Muscle layer of duodenum (tissue), 2 donors: ENCODE measurements around the gene CIITA.
A peak's percentile ranks its signal among the peaks of the same experiment; 100 is the strongest.

Source experiments
- H3K27ac ChIP-seq: one replicate; pipeline ENCODE4 v1.7.0; 2013; ENCODE audit warnings: mild to moderate bottlenecking, low read length
- H3K27me3 ChIP-seq: one replicate; pipeline ENCODE4 v1.7.0; 2013; ENCODE audit warnings: low read depth, mild to moderate bottlenecking, control low read depth, low read length
- H3K36me3 ChIP-seq, 2 donors: one replicate each; pipeline ENCODE4 v1.7.0; 2013; ENCODE audit warnings: low read length in 2 of 2, control low read depth in 1 of 2, mild to moderate bottlenecking in 1 of 2; ENCODE audit not compliant: insufficient read depth in 2 of 2, control insufficient read depth in 1 of 2
- H3K4me1 ChIP-seq, 2 donors: one replicate each; pipeline ENCODE4 v1.7.0; 2013; ENCODE audit warnings: low read length in 2 of 2, mild to moderate bottlenecking in 2 of 2, control low read depth in 1 of 2, moderate library complexity in 1 of 2; ENCODE audit not compliant: insufficient read depth in 2 of 2, control insufficient read depth in 1 of 2
- H3K4me3 ChIP-seq, 2 donors: one replicate each; pipeline ENCODE4 v1.7.0; 2013; ENCODE audit warnings: low read length in 2 of 2, low read depth in 1 of 2, mild to moderate bottlenecking in 1 of 2
- H3K9me3 ChIP-seq, 2 donors: one replicate each; pipeline ENCODE4 v1.7.0; 2013; ENCODE audit warnings: low read length in 2 of 2, control low read depth in 1 of 2, mild to moderate bottlenecking in 1 of 2; ENCODE audit not compliant: control insufficient read depth in 1 of 2
- donor health status: healthy.

Gene CIITA

DNA sequence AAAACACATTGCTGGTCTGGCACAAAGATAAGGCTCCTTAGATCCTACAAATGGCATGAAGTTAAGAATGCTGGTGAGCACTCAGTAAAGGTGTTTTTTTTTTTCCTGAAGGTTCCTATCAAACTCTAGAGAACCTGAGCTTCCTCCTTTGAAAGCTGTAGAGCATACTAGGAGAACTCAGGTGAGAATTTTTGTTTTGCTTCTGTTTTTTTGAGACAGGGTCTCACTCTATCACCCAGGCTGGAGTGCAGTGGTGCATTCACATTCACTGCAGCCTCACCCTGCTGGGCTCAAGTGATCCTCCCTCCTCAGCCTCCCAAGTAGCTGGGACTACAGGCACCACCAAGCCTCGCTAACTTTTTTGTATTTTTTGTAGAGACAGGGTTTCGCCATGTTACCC, 21.0 kb upstream of the CIITA start:
- H3K27me3 ChIP-seq = no peaks in the 10 kb centered on the region

DNA sequence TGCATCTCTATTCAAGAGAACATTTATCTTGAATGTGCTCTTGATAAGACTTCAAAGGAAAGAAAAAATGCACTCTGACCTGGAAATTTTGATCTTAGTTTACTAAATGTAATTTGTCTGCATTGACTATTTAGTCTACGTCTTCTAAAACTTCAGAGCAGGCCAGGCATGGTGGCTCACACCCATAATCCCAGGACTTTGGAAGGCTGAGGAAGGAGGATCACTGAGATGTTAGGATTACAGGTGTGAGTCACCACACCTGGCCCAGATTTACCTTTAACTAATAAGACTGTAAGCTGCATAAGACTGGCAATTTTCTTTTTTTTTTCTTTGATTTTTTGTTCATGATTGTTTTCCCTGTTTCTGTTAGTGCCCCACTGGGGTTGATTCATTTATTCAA, 18.8 kb upstream of the CIITA start:
- Histone ChIP-seq H3K27me3 (no peaks in the 10 kb centered on the region), H3K27ac (no peak overlapping the region), H3K36me3 (no peaks in the 10 kb centered on the region), H3K4me3 (no peak overlapping the region), H3K9me3 (no peaks in the 10 kb centered on the region), H3K4me1 (no peaks in the 10 kb centered on the region)

More for the DNA sequence above, 21.0 kb upstream of the CIITA start:
- Histone ChIP-seq H3K4me3 (no peak overlapping the region), H3K36me3 (no peaks in the 10 kb centered on the region), H3K27ac (no peak overlapping the region), H3K9me3 (no peaks in the 10 kb centered on the region), H3K4me1 (peaks cover 0 to 6% of the 10 kb centered on the region in 2 donors)

DNA sequence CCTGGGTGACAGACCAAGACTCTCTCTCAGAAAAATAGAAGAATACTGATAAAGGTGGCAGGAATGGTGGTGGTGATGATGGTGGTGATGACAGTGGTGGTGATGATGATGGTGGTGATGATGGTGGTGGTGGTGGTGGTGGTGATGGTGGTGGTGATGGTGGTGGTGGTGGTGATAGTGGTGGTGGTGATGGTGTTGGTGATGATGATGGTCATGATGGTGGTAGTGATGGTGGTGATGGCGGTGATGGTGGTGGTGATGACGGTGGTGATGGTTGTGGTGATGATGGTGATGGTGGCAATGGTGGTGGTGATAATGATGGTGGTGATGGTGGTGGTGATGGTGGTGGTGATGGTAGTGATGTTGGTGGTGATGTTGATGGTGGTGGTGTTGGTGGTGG, 18.0 kb upstream of the CIITA start:
- no peaks in the 10 kb centered on the region for H3K27me3 ChIP-seq
- H3K27ac ChIP-seq = no peak overlapping the region
- H3K4me1 ChIP-seq = no peaks in the 10 kb centered on the region
- no peaks in the 10 kb centered on the region for H3K36me3 ChIP-seq
- no peaks in the 10 kb centered on the region for H3K9me3 ChIP-seq
- no peak overlapping the region for H3K4me3 ChIP-seq

DNA sequence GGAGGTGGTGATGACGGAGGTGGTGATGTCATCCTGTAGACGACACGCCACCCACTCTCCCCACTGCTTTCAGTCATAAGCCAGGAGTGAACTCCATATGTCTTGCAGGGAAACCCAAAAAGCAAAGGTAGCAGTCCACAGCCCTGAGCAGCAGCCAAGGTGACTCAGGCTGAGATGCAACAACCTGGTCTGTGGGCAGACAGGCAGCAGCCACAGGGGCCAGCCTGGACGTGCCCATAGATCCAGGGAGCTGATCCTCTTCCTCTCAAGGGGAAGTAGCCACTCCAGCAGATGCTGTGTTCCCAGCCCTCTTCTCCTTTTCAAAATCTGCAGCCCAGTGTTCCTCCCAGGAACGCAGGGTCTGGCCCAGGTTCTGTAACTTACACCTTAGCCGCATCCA, 17.3 kb upstream of the CIITA start:
- H3K4me1 ChIP-seq = no peaks in the 10 kb centered on the region
- H3K4me3 ChIP-seq = no peak overlapping the region
- no peaks in the 10 kb centered on the region for H3K27me3 ChIP-seq
- H3K36me3 ChIP-seq = no peaks in the 10 kb centered on the region
- H3K27ac ChIP-seq = no peak overlapping the region
- no peaks in the 10 kb centered on the region for H3K9me3 ChIP-seq

DNA sequence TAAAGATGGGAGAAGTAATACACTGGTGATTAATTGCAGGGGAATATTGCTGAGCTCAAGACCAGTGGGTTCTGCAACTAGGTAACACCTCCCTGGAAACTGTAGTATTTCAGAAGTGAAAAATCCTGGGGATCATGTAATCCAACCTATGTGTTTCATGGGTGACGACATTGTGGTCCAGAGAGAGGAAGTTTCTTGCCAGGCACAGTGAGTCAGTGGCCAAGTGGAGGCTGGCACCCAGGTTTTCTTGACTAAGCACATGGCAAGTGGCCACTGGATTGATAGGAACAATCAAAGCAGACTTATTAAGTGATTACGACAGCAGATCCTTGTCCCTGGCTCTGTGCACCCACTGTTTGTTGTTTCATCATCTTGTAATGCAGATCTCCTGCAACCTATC, 14.6 kb upstream of the CIITA start:
- H3K27me3 ChIP-seq = no peaks in the 10 kb centered on the region
- H3K27ac ChIP-seq = no peak overlapping the region
- no peaks in the 10 kb centered on the region for H3K4me1 ChIP-seq

DNA sequence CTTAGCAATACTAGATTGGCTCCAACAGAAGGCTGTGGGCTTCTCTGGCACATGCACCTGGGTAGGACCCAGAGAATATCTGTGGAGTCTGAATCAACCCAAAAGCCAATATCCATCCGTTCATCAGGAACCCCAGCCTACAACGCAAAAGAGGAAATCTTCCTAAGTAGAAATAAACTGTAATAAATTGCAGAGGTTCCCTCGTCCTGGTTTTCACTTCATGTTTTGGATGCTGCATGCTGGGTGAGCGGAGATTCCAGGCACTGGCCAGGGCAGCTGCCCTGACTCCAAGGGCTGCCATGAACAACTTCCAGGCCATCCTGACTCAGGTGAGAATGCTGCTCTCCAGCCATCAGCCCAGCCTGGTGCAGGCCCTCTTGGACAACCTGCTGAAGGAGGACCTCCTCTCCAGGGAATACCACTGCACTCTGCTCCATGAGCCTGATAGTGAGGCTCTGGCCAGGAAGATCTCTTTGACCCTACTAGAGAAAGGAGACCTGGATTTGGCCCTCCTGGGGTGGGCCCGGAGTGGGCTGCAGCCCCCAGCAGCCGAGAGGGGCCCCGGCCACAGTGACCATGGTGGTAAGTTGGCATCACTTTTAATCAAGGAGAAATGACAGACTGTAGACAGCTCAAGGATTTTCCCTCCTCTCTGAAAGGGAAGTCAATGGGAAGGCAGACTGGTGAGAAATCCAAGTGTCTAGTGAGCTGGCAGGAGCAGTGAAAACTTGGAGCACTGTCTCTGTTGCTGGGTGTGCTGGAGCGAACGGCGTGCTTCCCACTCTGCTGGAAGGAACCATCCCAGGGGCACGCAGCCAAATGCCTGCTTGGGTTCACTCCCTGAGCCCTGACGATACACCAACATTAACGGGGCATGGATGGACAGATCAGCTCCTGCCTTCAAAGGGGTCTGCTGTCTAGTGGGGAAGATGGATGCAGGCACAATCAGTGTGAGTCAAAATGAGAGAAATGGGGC, 10.7 kb upstream of the CIITA start:
- Histone ChIP-seq H3K9me3 (no peaks in the 10 kb centered on the region), H3K4me3 (no peak overlapping the region), H3K36me3 (no peaks in the 10 kb centered on the region), H3K4me1 (peaks cover under 1 to 5% of the 10 kb centered on the region in 2 donors), H3K27me3 (no peaks in the 10 kb centered on the region), H3K27ac (no peak overlapping the region)

More for the DNA sequence above, 14.6 kb upstream of the CIITA start:
- Histone ChIP-seq H3K36me3 (no peaks in the 10 kb centered on the region), H3K9me3 (no peaks in the 10 kb centered on the region), H3K4me3 (no peak overlapping the region)

DNA sequence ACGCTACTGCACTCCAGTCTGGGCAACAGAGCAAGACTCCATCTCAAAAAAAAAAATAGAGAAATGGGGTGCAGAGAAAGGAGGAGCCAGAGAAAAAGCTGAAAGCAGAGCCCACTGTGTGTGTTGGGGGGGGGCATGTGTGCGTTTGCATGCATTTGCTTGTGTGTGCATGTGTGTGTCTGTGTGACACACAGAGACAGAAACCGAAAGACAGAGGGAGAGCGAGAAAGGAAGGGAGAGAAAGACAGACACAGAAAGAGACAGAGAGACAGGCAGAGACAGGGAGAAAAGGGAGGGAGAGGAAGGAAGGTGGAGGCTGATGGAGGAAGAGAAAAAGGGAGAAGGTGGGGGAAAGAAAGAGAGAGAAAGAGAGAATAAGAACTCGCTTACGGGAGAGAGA, 9.8 kb upstream of the CIITA start:
- H3K4me1 ChIP-seq = peaks cover 5 to 6% of the 10 kb centered on the region in 2 donors
- no peaks in the 10 kb centered on the region for H3K9me3 ChIP-seq
- H3K36me3 ChIP-seq = no peaks in the 10 kb centered on the region
- H3K27ac ChIP-seq = no peak overlapping the region
- no peaks in the 10 kb centered on the region for H3K27me3 ChIP-seq
- no peak overlapping the region for H3K4me3 ChIP-seq

DNA sequence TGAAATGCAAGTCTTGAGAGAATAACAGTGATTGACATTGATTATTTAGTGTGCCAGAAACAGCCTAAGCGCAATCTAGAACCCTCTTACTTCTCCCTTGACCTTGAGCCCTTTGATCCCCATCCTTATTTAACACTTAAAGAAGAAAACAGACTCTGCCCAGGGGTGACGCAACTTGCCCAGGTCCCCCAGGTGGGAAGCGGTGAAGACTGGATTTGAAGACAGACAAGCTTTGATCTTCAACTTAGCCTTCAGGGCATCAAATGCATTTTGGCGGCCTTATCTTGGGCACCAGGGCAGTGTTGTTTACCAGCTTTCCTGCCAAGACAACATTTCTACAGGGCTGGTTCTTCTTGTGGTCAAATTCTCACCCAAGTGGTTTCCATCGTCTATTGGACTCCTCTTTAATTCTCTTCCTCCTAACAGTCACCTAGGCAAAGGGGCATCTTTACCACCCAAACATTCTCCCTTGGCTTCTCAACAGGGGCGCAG, 8.9 kb upstream of the CIITA start:
- Histone ChIP-seq H3K4me1 (peaks cover 5 to 6% of the 10 kb centered on the region in 2 donors), H3K36me3 (no peaks in the 10 kb centered on the region), H3K27ac (peak overlapping the region; percentile 10), H3K4me3 (peak overlapping the region in 1 of 2 donors; percentile 3), H3K9me3 (no peaks in the 10 kb centered on the region), H3K27me3 (no peaks in the 10 kb centered on the region)

DNA sequence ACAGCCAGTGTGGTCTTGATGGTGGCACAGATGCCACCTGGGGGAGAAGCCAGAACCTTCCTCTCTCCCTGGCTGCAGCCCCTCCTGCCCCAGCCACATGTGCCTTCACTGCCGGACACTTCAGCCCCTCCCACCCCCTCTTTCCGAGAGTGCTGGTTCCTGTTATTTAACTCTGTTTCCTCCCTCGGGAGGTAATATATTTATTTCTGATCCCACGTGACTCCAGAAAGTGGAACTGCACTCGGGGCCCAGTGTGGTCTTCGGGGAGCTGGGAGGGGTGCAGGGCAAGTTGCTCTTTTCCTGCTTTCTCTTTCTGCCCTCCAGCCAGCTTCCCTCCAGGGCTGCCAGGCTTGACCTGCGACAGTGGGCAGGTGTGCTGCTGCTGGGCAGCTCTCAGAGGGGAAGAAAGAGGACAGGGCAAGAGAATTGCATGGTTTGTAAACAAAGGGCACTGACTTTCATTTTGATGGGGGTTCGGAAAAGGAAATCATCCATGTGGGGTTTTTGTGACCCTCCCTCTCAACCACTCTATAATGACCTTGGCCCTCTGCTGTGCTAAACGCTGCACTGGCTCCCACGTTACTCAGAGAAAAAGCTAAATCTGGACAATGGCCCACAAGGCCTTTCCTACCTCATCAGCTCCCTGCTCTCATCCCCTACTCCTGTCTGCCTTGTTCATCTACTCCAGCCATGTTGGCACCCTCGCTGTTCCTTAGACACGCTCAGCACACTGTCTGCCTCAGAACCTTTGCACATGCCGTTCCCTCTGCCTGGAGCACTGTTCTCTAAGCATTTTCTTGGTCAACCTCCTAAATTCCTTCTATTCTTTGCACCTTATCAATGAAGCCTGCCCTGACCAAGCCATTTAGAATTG, 8.2 kb upstream of the CIITA start:
- Histone ChIP-seq H3K4me3 (peak overlapping the region; percentile 3 to 26), H3K27me3 (no peaks in the 10 kb centered on the region), H3K9me3 (no peaks in the 10 kb centered on the region), H3K4me1 (peaks cover 5 to 6% of the 10 kb centered on the region in 2 donors), H3K36me3 (no peaks in the 10 kb centered on the region), H3K27ac (no peak overlapping the region)

DNA sequence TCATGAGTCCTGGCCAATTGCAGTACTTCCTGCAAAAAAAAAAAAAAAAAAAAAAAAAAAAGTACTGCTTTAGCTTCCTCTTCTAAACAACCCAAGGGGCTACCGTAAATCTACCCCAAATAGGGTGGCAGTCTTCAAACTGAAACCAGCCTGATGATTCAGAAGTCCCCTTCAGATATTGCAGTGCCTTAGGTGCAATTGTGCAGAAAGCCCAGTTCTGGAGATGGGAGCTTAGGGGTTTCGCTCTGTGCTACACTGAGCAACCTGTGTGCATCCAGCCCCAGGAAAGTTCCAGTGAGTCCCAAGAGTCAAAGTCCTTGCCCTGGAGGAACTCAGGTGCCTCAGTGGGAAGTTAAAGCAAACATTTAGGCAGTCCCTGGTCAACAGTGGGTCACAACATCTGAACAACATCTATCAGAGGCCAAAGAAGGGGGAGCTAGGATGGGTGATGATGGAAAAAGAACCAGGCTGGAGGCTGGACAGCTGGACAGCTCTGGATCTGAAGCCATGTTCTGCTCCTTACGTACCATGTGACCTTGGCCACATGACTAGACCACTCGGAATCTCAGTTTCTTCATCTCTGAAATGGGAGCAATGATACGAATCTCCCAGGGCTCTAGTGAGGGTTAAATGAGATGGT, 6.7 kb upstream of the CIITA start:
- Histone ChIP-seq H3K4me3 (no peak overlapping the region), H3K27ac (no peak overlapping the region), H3K36me3 (no peaks in the 10 kb centered on the region), H3K9me3 (no peaks in the 10 kb centered on the region), H3K4me1 (peaks cover 5 to 6% of the 10 kb centered on the region in 2 donors), H3K27me3 (no peaks in the 10 kb centered on the region)

DNA sequence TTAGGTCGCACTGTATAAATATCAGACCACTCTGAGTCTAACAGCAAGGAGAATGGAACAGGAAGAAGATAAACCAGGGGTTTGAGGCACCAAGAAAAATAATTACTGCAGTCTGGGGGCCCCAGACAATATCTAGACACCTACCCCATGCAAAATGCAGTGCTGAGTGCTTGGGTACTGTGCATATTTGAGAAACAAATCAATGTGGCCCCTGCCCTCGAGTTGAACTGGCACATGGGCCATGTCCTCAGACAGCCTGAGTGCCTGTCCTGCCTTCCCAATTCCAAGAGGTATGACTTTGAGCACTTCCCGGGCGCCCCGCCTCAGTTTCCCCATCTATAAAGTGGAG, 6.2 kb upstream of the CIITA start:
- H3K27ac ChIP-seq = peak overlapping the region; percentile 17
- H3K4me1 ChIP-seq = peaks cover 5 to 6% of the 10 kb centered on the region in 2 donors
- no peaks in the 10 kb centered on the region for H3K36me3 ChIP-seq
- H3K9me3 ChIP-seq = no peaks in the 10 kb centered on the region
- H3K4me3 ChIP-seq = no peak overlapping the region
- no peaks in the 10 kb centered on the region for H3K27me3 ChIP-seq
